Central memory CD8-positive, alpha-beta T cell (primary cell): ENCODE measurements around the gene HOXD13.
A peak's percentile ranks its signal among the peaks of the same experiment; 100 is the strongest.

Source experiments
- ATAC-seq: fragments of 150-1000 bp; cut with Tn5 transposase; replicated peaks from 2 replicates; pipeline ENCODE4 v1.10.0; 2022; ENCODE audit warnings: mild to moderate bottlenecking, moderate FRiP score, moderate number of reproducible peaks; ENCODE audit not compliant: poor library complexity, severe bottlenecking; ENCODE audit errors: extremely low read depth
- DNase-seq, 2 donors: peaks; one replicate each; pipeline ENCODE4 v3.0.0; 2021; ENCODE audit warnings: low spot score in 2 of 2
- H3K27ac Mint-ChIP-seq: one replicate; pipeline ENCODE4 v1.8.0; 2022; ENCODE audit warnings: low read depth, mild to moderate bottlenecking, moderate library complexity, mixed read lengths
- H3K27me3 Mint-ChIP-seq: one replicate; pipeline ENCODE4 v1.8.0; 2022; ENCODE audit warnings: mixed read lengths
- H3K36me3 Mint-ChIP-seq: one replicate; pipeline ENCODE4 v1.8.0; 2022; ENCODE audit warnings: mild to moderate bottlenecking, moderate library complexity, mixed read lengths; ENCODE audit not compliant: insufficient read depth
- H3K4me1 Mint-ChIP-seq: one replicate; pipeline ENCODE4 v1.8.0; 2022; ENCODE audit warnings: mixed read lengths
- H3K4me3 Mint-ChIP-seq: one replicate; pipeline ENCODE4 v1.8.0; 2022; ENCODE audit warnings: mild to moderate bottlenecking, moderate library complexity, mixed read lengths
- H3K9me3 Mint-ChIP-seq: one replicate; pipeline ENCODE4 v1.8.0; 2022; ENCODE audit warnings: mixed read lengths

The HOXD13 gene

GRCh38 chr2:176075481-176075880, 17.0 kb upstream of the HOXD13 start:
- H3K27ac Mint-ChIP-seq = no peak overlapping the region
- peaks cover 13% of the 10 kb centered on the region for H3K9me3 Mint-ChIP-seq
- H3K36me3 Mint-ChIP-seq = peaks cover 15% of the 10 kb centered on the region
- H3K27me3 Mint-ChIP-seq = peaks cover 91% of the 10 kb centered on the region
- peaks cover 8% of the 10 kb centered on the region for H3K4me1 Mint-ChIP-seq
- no peak overlapping the region for H3K4me3 Mint-ChIP-seq
- ATAC-seq = no peak
- DNase-seq = no peak

DNA sequence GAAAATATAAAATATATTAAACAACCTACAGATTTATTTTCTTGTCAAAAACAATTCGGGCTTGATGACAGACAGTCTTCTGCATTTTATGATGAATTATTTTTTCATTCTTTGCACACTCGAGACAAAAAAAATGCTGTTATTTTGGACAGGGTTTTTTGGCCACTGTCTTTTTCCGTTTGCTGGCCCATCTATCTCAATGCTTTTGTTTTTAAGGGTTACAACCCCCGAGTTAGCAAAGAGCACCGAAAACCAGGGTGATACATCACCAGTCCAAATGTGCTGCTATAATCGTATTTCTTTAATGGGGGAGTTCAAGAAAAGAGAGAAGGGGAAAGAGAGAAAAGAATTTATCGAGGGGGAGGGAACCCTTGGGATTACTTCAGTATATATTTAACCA, 16.5 kb upstream of the HOXD13 start:
- Mint-ChIP-seq H3K36me3 (peaks cover 20% of the 10 kb centered on the region), H3K4me1 (peaks cover 8% of the 10 kb centered on the region), H3K4me3 (no peak overlapping the region), H3K27me3 (peaks cover 89% of the 10 kb centered on the region), H3K9me3 (peaks cover 13% of the 10 kb centered on the region), H3K27ac (no peak overlapping the region)
- DNase-seq (no peak), ATAC-seq (no peak)

GRCh38 chr2:176076796-176077195, 15.7 kb upstream of the HOXD13 start:
- Mint-ChIP-seq H3K27me3 (peaks cover 89% of the 10 kb centered on the region), H3K27ac (no peak overlapping the region), H3K36me3 (peaks cover 27% of the 10 kb centered on the region), H3K4me3 (no peak overlapping the region), H3K4me1 (peaks cover 8% of the 10 kb centered on the region), H3K9me3 (peaks cover 13% of the 10 kb centered on the region)
- ATAC-seq (no peak), DNase-seq (no peak)

GRCh38 chr2:176078541-176079284, 13.8 kb upstream of the HOXD13 start:
- Mint-ChIP-seq H3K27ac (peak overlapping the region; percentile 77), H3K4me1 (peaks cover 8% of the 10 kb centered on the region), H3K36me3 (peaks cover 44% of the 10 kb centered on the region), H3K4me3 (peak overlapping the region; percentile 68), H3K9me3 (peaks cover 13% of the 10 kb centered on the region), H3K27me3 (peaks cover 89% of the 10 kb centered on the region)
- ATAC-seq = no peak
- no peak for DNase-seq

DNA sequence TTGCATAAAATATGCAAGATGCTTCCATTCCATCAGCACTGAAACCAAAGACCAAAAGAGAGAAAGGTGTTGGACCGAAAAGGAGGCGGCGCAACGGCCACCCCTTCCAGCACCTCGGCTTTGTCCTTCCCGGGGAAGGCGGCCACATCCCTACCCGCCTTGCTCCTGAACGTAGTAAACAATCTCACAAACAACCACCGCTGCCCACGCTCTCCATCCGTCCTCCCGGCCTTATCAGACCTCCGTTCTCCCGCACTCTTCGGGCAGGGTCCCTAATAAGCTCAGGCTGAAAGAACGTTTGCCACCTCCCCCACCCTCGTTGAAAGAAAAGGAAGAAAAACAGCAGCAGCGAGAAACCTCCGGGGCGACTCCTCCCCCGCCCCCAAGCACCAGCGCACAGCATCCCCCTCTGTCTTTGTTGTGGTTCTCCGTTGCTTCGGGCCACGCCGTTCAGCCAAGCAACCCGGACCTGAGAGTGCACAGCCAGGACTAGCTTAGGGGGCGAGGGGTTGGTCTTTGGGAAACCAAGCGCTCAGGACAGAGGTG, 13.2 kb upstream of the HOXD13 start:
- H3K27me3 Mint-ChIP-seq = peaks cover 89% of the 10 kb centered on the region
- H3K36me3 Mint-ChIP-seq = peaks cover 48% of the 10 kb centered on the region
- DNase-seq = no peak
- H3K4me1 Mint-ChIP-seq = peaks cover 8% of the 10 kb centered on the region
- H3K4me3 Mint-ChIP-seq = peak overlapping the region; percentile 68
- ATAC-seq = no peak
- H3K9me3 Mint-ChIP-seq = peaks cover 13% of the 10 kb centered on the region
- peak overlapping the region; percentile 77 for H3K27ac Mint-ChIP-seq

- Mint-ChIP-seq H3K4me3 (peak overlapping the region; percentile 68), H3K4me1 (peaks cover 13% of the 10 kb centered on the region), H3K36me3 (peaks cover 54% of the 10 kb centered on the region), H3K9me3 (peaks cover 13% of the 10 kb centered on the region), H3K27me3 (peaks cover 89% of the 10 kb centered on the region), H3K27ac (peak overlapping the region; percentile 86)
- DNase-seq = no peak
- no peak for ATAC-seq
Observed at GRCh38 chr2:176079831-176080539, 12.5 kb upstream of the HOXD13 start.

- peak; percentile 36 for ATAC-seq
Observed at GRCh38 chr2:176080540-176081375, 11.8 kb upstream of the HOXD13 start.

GRCh38 chr2:176081376-176081836, 11.1 kb upstream of the HOXD13 start:
- Mint-ChIP-seq H3K36me3 (peaks cover 61% of the 10 kb centered on the region), H3K4me3 (no peak overlapping the region), H3K27ac (peak overlapping the region; percentile 86), H3K9me3 (peaks cover 4% of the 10 kb centered on the region), H3K4me1 (peaks cover 15% of the 10 kb centered on the region), H3K27me3 (peaks cover 89% of the 10 kb centered on the region)
- ATAC-seq (no peak), DNase-seq (no peak)

More at GRCh38 chr2:176080540-176081375, 11.8 kb upstream of the HOXD13 start:
- H3K36me3 Mint-ChIP-seq = peaks cover 56% of the 10 kb centered on the region
- H3K9me3 Mint-ChIP-seq = peaks cover 10% of the 10 kb centered on the region
- DNase-seq = peak in 1 of 2 donors; percentile 14
- H3K4me1 Mint-ChIP-seq = peaks cover 15% of the 10 kb centered on the region
- peak overlapping the region; percentile 86 for H3K27ac Mint-ChIP-seq
- H3K4me3 Mint-ChIP-seq = no peak overlapping the region
- H3K27me3 Mint-ChIP-seq = peaks cover 89% of the 10 kb centered on the region

DNA sequence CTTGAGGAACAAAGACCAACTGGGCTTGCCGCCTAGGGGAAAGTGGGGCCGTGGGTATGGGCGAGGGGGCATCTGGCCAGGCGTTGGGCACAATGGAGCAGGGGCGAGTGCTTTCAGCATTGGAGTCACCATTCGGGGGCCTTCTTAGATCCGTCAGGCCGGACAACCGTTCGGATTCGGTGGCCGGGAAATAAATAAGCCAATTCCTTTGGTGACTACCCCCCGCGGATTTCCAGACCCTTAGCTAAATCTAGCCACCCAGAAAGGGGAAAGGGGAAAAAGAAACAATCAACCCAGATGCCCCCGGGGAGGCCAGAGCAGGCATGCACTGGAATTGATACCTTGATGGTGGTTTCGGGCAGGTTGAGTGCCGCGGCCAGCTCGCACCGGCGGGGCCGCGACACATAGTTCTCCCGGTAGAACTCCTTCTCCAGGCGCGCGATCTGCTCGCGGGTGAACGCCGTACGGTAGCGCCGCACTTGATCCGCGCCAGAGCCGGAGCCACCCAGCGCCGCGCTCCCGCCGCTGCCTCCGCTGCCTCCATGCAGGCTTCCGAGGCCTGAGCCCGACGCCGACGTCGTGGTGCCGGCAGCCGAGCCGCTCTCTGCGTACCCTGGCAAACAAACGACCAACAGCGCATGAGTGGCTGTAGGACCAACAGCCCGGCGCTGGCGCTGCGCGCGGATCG, 10.5 kb upstream of the HOXD13 start:
- H3K27ac Mint-ChIP-seq = peak overlapping the region; percentile 86
- H3K9me3 Mint-ChIP-seq = no peaks in the 10 kb centered on the region
- H3K36me3 Mint-ChIP-seq = peaks cover 66% of the 10 kb centered on the region

GRCh38 chr2:176082525-176082823, 10.0 kb upstream of the HOXD13 start:
- DNase-seq (no peak), ATAC-seq (no peak)
- H3K9me3 Mint-ChIP-seq = no peaks in the 10 kb centered on the region
- H3K4me3 Mint-ChIP-seq = peak overlapping the region; percentile 55
- H3K36me3 Mint-ChIP-seq = peaks cover 71% of the 10 kb centered on the region
- H3K27me3 Mint-ChIP-seq = peaks cover 90% of the 10 kb centered on the region
- peak overlapping the region; percentile 86 for H3K27ac Mint-ChIP-seq
- H3K4me1 Mint-ChIP-seq = peaks cover 15% of the 10 kb centered on the region

More for the DNA sequence above, 10.5 kb upstream of the HOXD13 start:
- no peak for DNase-seq
- Mint-ChIP-seq H3K4me1 (peaks cover 15% of the 10 kb centered on the region), H3K27me3 (peaks cover 89% of the 10 kb centered on the region), H3K4me3 (peak overlapping the region; percentile 55)
- no peak for ATAC-seq

GRCh38 chr2:176082824-176083751, 9.4 kb upstream of the HOXD13 start:
- ATAC-seq (no peak), DNase-seq (peak in 1 of 2 donors; percentile 13)
- Mint-ChIP-seq H3K9me3 (no peaks in the 10 kb centered on the region), H3K27me3 (peaks cover 93% of the 10 kb centered on the region), H3K4me1 (peaks cover 15% of the 10 kb centered on the region), H3K36me3 (peaks cover 75% of the 10 kb centered on the region), H3K27ac (peak overlapping the region; percentile 86), H3K4me3 (peak overlapping the region; percentile 55)
